Measurements from ENCODE around the gene IL13.

Gene IL13

GRCh38 chr5:132656774-132657355 is 1.1 kb upstream of the IL13 start:
- DNase-seq (ENCODE audit: low read depth): no peak

- DNase-seq (ENCODE audit: low read depth): no peak
Measured at GRCh38 chr5:132658381-132659302, 669 bp downstream of the IL13 start.

- DNase-seq (ENCODE audit: low read depth): no peak
Measured at GRCh38 chr5:132659598-132660493, 1.9 kb downstream of the IL13 start.

GRCh38 chr5:132661231-132662003 is 3.4 kb downstream of the IL13 start:
- DNase-seq (ENCODE audit: low read depth): no peak

- DNase-seq (ENCODE audit: low read depth): no peak
Measured at GRCh38 chr5:132662004-132662401, 4.0 kb downstream of the IL13 start.

- DNase-seq (ENCODE audit: low read depth): no peak
Measured at GRCh38 chr5:132662925-132663770, 5.2 kb downstream of the IL13 start.

- DNase-seq (ENCODE audit: low read depth): no peak
Measured at GRCh38 chr5:132663771-132664695, 6.1 kb downstream of the IL13 start.

GRCh38 chr5:132664696-132665209 is 6.8 kb downstream of the IL13 start:
- DNase-seq (ENCODE audit: low read depth): no peak

GRCh38 chr5:132665574-132666080 is 7.7 kb downstream of the IL13 start:
- DNase-seq (ENCODE audit: low read depth): no peak

GRCh38 chr5:132666310-132667123 is 8.5 kb downstream of the IL13 start:
- DNase-seq (ENCODE audit: low read depth): no peak

GRCh38 chr5:132667309-132667708 is 9.3 kb downstream of the IL13 start:
- no peak for DNase-seq (ENCODE audit: low read depth)

GRCh38 chr5:132667761-132668705 is 10.1 kb downstream of the IL13 start:
- no peak for DNase-seq (ENCODE audit: low read depth)

GRCh38 chr5:132668706-132669454 is 10.9 kb downstream of the IL13 start:
- no peak for DNase-seq (ENCODE audit: low read depth)

- DNase-seq (ENCODE audit: low read depth): no peak
Measured at GRCh38 chr5:132669455-132669820, 11.5 kb downstream of the IL13 start.

- no peak for DNase-seq (ENCODE audit: low read depth)
Measured at GRCh38 chr5:132669966-132670882, 12.3 kb downstream of the IL13 start.

All from activated T-cell treated with anti-CD3 and anti-CD28 coated beads for 1 hour (primary cell).